HepG2 (cell line): Measurements from ENCODE around the gene LSR. TPM values are rescaled to one million over a fixed set of nuclear protein-coding genes. Genes with fewer than 3 reads are reported as not detected.

Source experiments
- CBX2 ChIP-seq, 2 experiments: fragments of 200-600 bp in 1 of 2; sonication (generic); formaldehyde crosslinking in 1 of 2; IDR thresholded peaks; 2 replicates each; pipeline versions ENCODE4 v1.7.0 to v1.8.1; 2018 to 2022; ENCODE audit warnings: low read depth in 2 of 2, low read length in 1 of 2, mild to moderate bottlenecking in 1 of 2, missing genetic modification reagents in 1 of 2
- CC2D1A ChIP-seq: sonication (generic); formaldehyde crosslinking; IDR thresholded peaks from 2 replicates; pipeline ENCODE4 v1.8.1; 2023; ENCODE audit warnings: mild to moderate bottlenecking, missing genetic modification reagents
- CTCF ChIP-seq: sonication (generic); formaldehyde crosslinking; IDR thresholded peaks from 2 replicates; pipeline ENCODE4 v1.5.0; 2020; ENCODE audit warnings: mild to moderate bottlenecking, missing genetic modification reagents, moderate library complexity
- FOXJ3 ChIP-seq: sonication (generic); formaldehyde crosslinking; IDR thresholded peaks from 2 replicates; pipeline ENCODE4 v1.4.0; 2020; ENCODE audit warnings: missing genetic modification reagents, mild to moderate bottlenecking, borderline replicate concordance
- HES4 ChIP-seq: sonication (generic); formaldehyde crosslinking; IDR thresholded peaks from 2 replicates; pipeline ENCODE4 v1.9.0; 2021; ENCODE audit warnings: mild to moderate bottlenecking, missing genetic modification reagents, borderline replicate concordance
- KDM2A ChIP-seq: sonication (generic); formaldehyde crosslinking; IDR thresholded peaks from 2 replicates; pipeline ENCODE4 v1.4.0; 2020; ENCODE audit warnings: low read depth, missing genetic modification reagents, borderline replicate concordance
- MED1 ChIP-seq: sonication (generic); formaldehyde crosslinking; IDR thresholded peaks from 2 replicates; pipeline ENCODE4 v1.4.0; 2020; ENCODE audit warnings: missing genetic modification reagents
- NCOA2 ChIP-seq: sonication (generic); formaldehyde crosslinking; IDR thresholded peaks from 2 replicates; pipeline ENCODE4 v1.8.0; 2022; ENCODE audit warnings: inconsistent platforms
- PAX8 ChIP-seq: sonication (generic); formaldehyde crosslinking; IDR thresholded peaks from 2 replicates; pipeline ENCODE4 v1.8.0; 2022; ENCODE audit warnings: mild to moderate bottlenecking, missing genetic modification reagents, borderline replicate concordance
- PRPF4 ChIP-seq: fragments of 200-400 bp; formaldehyde crosslinking; IDR thresholded peaks from 2 replicates; pipeline ENCODE4 v1.6.1; 2016; ENCODE audit warnings: low read length, low read depth; ENCODE audit not compliant: poor library complexity, severe bottlenecking
- RELA ChIP-seq: sonication (generic); formaldehyde crosslinking; IDR thresholded peaks from 2 replicates; pipeline ENCODE4 v1.4.0; 2020; ENCODE audit warnings: missing genetic modification reagents
- SATB2 ChIP-seq: sonication (generic); formaldehyde crosslinking; IDR thresholded peaks from 2 replicates; pipeline ENCODE4 v1.5.0; 2020; ENCODE audit warnings: missing genetic modification reagents
- SOX5 ChIP-seq: IDR thresholded peaks from 2 replicates; pipeline ENCODE4 v1.6.1; 2016; ENCODE audit warnings: borderline replicate concordance
- SRSF1 ChIP-seq: fragments of 200-400 bp; formaldehyde crosslinking; optimal IDR thresholded peaks from 2 replicates; pipeline ENCODE3; 2017; ENCODE audit warnings: mild to moderate bottlenecking, low read depth, low read length, moderate library complexity
- THAP9 ChIP-seq: sonication (generic); formaldehyde crosslinking; IDR thresholded peaks from 2 replicates; pipeline ENCODE4; 2020; ENCODE audit warnings: missing genetic modification reagents, mild to moderate bottlenecking, borderline replicate concordance
- ZBTB38 ChIP-seq: sonication (generic); formaldehyde crosslinking; IDR thresholded peaks from 2 replicates; pipeline ENCODE4 v1.5.1; 2020; ENCODE audit warnings: mild to moderate bottlenecking, missing genetic modification reagents
- ZBTB44 ChIP-seq: sonication (generic); formaldehyde crosslinking; IDR thresholded peaks from 2 replicates; pipeline ENCODE4 v1.4.0; 2020; ENCODE audit warnings: missing genetic modification reagents
- ZFP36 ChIP-seq: fragments of 150-350 bp; IDR thresholded peaks from 2 replicates; pipeline ENCODE4 v1.6.1; 2018; ENCODE audit warnings: borderline replicate concordance, low read length, low read depth; ENCODE audit not compliant: partially characterized antibody
- ZMYM2 ChIP-seq: sonication (generic); formaldehyde crosslinking; IDR thresholded peaks from 2 replicates; pipeline ENCODE4 v1.8.0; 2022; ENCODE audit warnings: mild to moderate bottlenecking, missing genetic modification reagents
- ZNF20 ChIP-seq: sonication (generic); formaldehyde crosslinking; IDR thresholded peaks from 2 replicates; pipeline ENCODE4 v1.4.0; 2020; ENCODE audit warnings: mild to moderate bottlenecking, moderate library complexity, missing genetic modification reagents
- ZNF292 ChIP-seq: sonication (generic); formaldehyde crosslinking; IDR thresholded peaks from 2 replicates; pipeline ENCODE4 v1.8.1; 2022; ENCODE audit warnings: mild to moderate bottlenecking, low read depth, missing genetic modification reagents, borderline replicate concordance
- ZNF569 ChIP-seq: sonication (generic); formaldehyde crosslinking; IDR thresholded peaks from 2 replicates; pipeline ENCODE4 v1.5.0; 2020; ENCODE audit warnings: mild to moderate bottlenecking, missing genetic modification reagents, moderate library complexity, borderline replicate concordance
- ZNF644 ChIP-seq: IDR thresholded peaks from 2 replicates; pipeline ENCODE4 v1.6.1; 2016; ENCODE audit warnings: low read depth
- ZNF703 ChIP-seq: sonication (generic); formaldehyde crosslinking; IDR thresholded peaks from 2 replicates; pipeline ENCODE4 v1.5.1; 2020; ENCODE audit warnings: missing genetic modification reagents, mild to moderate bottlenecking, moderate library complexity, borderline replicate concordance
- ZNF768 ChIP-seq: sonication (generic); formaldehyde crosslinking; IDR thresholded peaks from 2 replicates; pipeline ENCODE4 v1.4.0; 2020; ENCODE audit warnings: missing genetic modification reagents
- polyA plus RNA-seq, 8 experiments: library from polyadenylated mRNA; depleted of rRNA in 3 of 8; stranded (reverse) in 7 of 8; unstranded in 1 of 8; fragments of >200 nt; fragmentation: Illumina TruSeq in 4 of 8; extraction: Trizol in 4 of 8; gene quantifications; 2 replicates each; pipeline versions ENCODE4 v1.2.1 to v1.2.3, GENCODE V29; 2011 to 2016; ENCODE audit warnings: low read depth in 4 of 8, missing spikeins in 1 of 8, mixed read lengths in 1 of 8; ENCODE audit not compliant: insufficient read depth in 1 of 8
- total RNA-seq, 5 experiments: library from RNA; depleted of rRNA; stranded (reverse); fragments of >200 nt; fragmentation: Illumina TruSeq; extraction: Trizol; gene quantifications; 2 replicates each; pipeline ENCODE4 v1.2.3, GENCODE V29; 2016; ENCODE audit warnings: low read depth in 1 of 5

Gene LSR
- total and polyA plus RNA-seq, 2 of the 13 experiments (the other 11 are each of a cell fraction or from before 2014, with no cell fraction given), result 29.2 to 79.2 TPM

- TF ChIP-seq CTCF (CRISPR knock-in tag) (peak; percentile 77), THAP9 (no peak), ZBTB38 (CRISPR knock-in tag) (peak; percentile 68; the same call in 1 of the 2 replicates), MED1 (CRISPR knock-in tag) (no peak), KDM2A (no peak), PAX8 (CRISPR knock-in tag) (no peak), ZMYM2 (CRISPR knock-in tag) (no peak), SRSF1 (no peak), RELA (CRISPR knock-in tag) (no peak), SATB2 (no peak), SOX5 (CRISPR knock-in tag) (no peak), CC2D1A (CRISPR knock-in tag) (no peak), ZNF20 (CRISPR knock-in tag) (no peak), FOXJ3 (CRISPR knock-in tag) (no peak), ZNF644 (no peak), ZNF569 (CRISPR knock-in tag) (no peak), ZNF768 (no peak), CBX2 (IDR thresholded peaks at IDR 0.05; ENCODE audit: low read depth, low read length) (no peak), CBX2 (CRISPR knock-in tag; IDR thresholded peaks at IDR 0.05; ENCODE audit: low read depth) (no peak), ZNF292 (no peak), PRPF4 (peak; percentile 61), NCOA2 (CRISPR knock-in tag) (no peak), ZBTB44 (CRISPR knock-in tag) (0 out of 2 replicates have a peak, but pooled peaks have one; percentile 13), ZFP36 (no peak), ZNF703 (CRISPR knock-in tag) (no peak), HES4 (CRISPR knock-in tag) (no peak)
These were observed 57.9 kb downstream of the LSR start (continued) for GRCh38 chr19:35306473-35307246.
